NCI-H2196 treated with DMSO at 0.1 percent for 48 hours (cell line): ENCODE data around the gene HIVEP2.

Experiments
- DNase-seq: peaks from one replicate; lab custom pipeline; 2025; ENCODE audit not compliant: unreplicated experiment; lab: John Stamatoyannopoulos, UW

HIVEP2 gene

GRCh38 chr6:142867355-142867801 lies 77.6 kb downstream of the HIVEP2 start:
- no peak for DNase-seq

GRCh38 chr6:142863981-142864380 lies 81.0 kb downstream of the HIVEP2 start:
- no peak for DNase-seq

- no peak for DNase-seq
Measured at GRCh38 chr6:142861711-142862110, 83.3 kb downstream of the HIVEP2 start.

GRCh38 chr6:142860498-142860897 lies 84.5 kb downstream of the HIVEP2 start:
- DNase-seq: no peak

GRCh38 chr6:142857796-142858555 lies 87.0 kb downstream of the HIVEP2 start:
- DNase-seq: no peak

- no peak for DNase-seq
Measured at GRCh38 chr6:142857233-142857761, 87.7 kb downstream of the HIVEP2 start.

- no peak for DNase-seq
Measured at GRCh38 chr6:142856624-142857232, 88.2 kb downstream of the HIVEP2 start.

- no peak for DNase-seq
Measured at GRCh38 chr6:142855893-142856623, 88.9 kb downstream of the HIVEP2 start.

GRCh38 chr6:142854589-142855488 lies 90.1 kb downstream of the HIVEP2 start:
- DNase-seq: no peak

GRCh38 chr6:142853244-142854180 lies 91.5 kb downstream of the HIVEP2 start:
- no peak for DNase-seq

- no peak for DNase-seq
Measured at GRCh38 chr6:142851601-142852000, 93.4 kb downstream of the HIVEP2 start.

GRCh38 chr6:142850679-142851423 lies 94.1 kb downstream of the HIVEP2 start:
- DNase-seq: no peak

GRCh38 chr6:142848976-142849375 lies 96.0 kb downstream of the HIVEP2 start:
- no peak for DNase-seq

- DNase-seq: no peak
Measured at GRCh38 chr6:142848156-142848555, 96.8 kb downstream of the HIVEP2 start.

GRCh38 chr6:142846883-142847287 lies 98.1 kb downstream of the HIVEP2 start:
- DNase-seq: no peak

- DNase-seq: no peak
Measured at GRCh38 chr6:142846459-142846831, 98.5 kb downstream of the HIVEP2 start.

- DNase-seq: peak; percentile 58
Measured at GRCh38 chr6:142845624-142846458, 99.1 kb downstream of the HIVEP2 start.

- DNase-seq: no peak
Measured at GRCh38 chr6:142845143-142845571, 99.8 kb downstream of the HIVEP2 start.
